ENCODE data around the gene FAM107A.

Gene FAM107A

GRCh38 chr3:58564456-58565160, 12.6 kb downstream of the FAM107A start:
- no peak overlapping the region for H3K27ac ChIP-seq (replicated peaks)
- no peak for DNase-seq (ENCODE audit: low read depth in 1 of 2, low spot score in 1 of 2)

DNA sequence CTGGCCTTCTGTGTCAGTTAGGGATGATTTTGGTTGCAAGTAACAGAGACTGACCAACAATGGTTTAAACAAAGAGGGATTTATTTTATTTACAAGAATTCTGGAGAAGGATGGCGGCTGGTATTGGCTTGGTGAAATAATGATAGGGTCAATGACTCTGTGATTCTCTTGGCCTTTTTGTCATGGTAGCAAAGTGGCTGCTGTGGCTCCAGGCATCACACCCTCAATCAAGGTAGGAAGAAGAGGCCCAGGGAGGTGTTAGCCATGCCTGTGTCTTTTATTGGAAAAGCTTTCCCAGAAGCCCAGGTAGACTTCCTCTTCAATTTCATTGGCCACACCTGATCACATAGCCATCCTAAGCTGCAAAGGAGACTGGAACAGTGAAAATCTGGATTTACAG, 13.1 kb downstream of the FAM107A start:
- H3K4me3 ChIP-seq (replicated peaks; ENCODE audit: insufficient read depth, low read length), result no peak overlapping the region
- TF ChIP-seq, protein P1, sequence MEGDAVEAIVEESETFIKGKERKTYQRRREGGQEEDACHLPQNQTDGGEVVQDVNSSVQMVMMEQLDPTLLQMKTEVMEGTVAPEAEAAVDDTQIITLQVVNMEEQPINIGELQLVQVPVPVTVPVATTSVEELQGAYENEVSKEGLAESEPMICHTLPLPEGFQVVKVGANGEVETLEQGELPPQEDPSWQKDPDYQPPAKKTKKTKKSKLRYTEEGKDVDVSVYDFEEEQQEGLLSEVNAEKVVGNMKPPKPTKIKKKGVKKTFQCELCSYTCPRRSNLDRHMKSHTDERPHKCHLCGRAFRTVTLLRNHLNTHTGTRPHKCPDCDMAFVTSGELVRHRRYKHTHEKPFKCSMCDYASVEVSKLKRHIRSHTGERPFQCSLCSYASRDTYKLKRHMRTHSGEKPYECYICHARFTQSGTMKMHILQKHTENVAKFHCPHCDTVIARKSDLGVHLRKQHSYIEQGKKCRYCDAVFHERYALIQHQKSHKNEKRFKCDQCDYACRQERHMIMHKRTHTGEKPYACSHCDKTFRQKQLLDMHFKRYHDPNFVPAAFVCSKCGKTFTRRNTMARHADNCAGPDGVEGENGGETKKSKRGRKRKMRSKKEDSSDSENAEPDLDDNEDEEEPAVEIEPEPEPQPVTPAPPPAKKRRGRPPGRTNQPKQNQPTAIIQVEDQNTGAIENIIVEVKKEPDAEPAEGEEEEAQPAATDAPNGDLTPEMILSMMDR (IDR thresholded peaks at IDR 0.05; ENCODE audit: insufficient read depth, low read length), result no peak
- TF ChIP-seq SPI1 (IDR thresholded peaks at IDR 0.05; ENCODE audit: borderline replicate concordance, low read depth), result no peak
- no peak for TF ChIP-seq GABPA (IDR thresholded peaks at IDR 0.05; ENCODE audit: low read depth)
- TF ChIP-seq POLR2AphosphoS5 (IDR thresholded peaks at IDR 0.05; ENCODE audit: low read depth), result no peak
- no peak for TF ChIP-seq REST (IDR thresholded peaks at IDR 0.05; ENCODE audit: insufficient replicate concordance, low read depth)

More at GRCh38 chr3:58564456-58565160, 12.6 kb downstream of the FAM107A start:
- TF ChIP-seq POLR2AphosphoS5 (IDR thresholded peaks at IDR 0.05; ENCODE audit: low read depth) (no peak), SPI1 (IDR thresholded peaks at IDR 0.05; ENCODE audit: borderline replicate concordance, low read depth) (no peak), GABPA (IDR thresholded peaks at IDR 0.05; ENCODE audit: low read depth) (no peak), REST (IDR thresholded peaks at IDR 0.05; ENCODE audit: insufficient replicate concordance, low read depth) (no peak)
- TF ChIP-seq, protein P1 (IDR thresholded peaks at IDR 0.05; ENCODE audit: insufficient read depth, low read length), result no peak
- no peak overlapping the region for H3K4me3 ChIP-seq (replicated peaks; ENCODE audit: insufficient read depth, low read length)
- no peaks in the 10 kb centered on the region for H3K27me3 ChIP-seq (ENCODE audit: insufficient read depth, poor library complexity, severe bottlenecking)

DNA sequence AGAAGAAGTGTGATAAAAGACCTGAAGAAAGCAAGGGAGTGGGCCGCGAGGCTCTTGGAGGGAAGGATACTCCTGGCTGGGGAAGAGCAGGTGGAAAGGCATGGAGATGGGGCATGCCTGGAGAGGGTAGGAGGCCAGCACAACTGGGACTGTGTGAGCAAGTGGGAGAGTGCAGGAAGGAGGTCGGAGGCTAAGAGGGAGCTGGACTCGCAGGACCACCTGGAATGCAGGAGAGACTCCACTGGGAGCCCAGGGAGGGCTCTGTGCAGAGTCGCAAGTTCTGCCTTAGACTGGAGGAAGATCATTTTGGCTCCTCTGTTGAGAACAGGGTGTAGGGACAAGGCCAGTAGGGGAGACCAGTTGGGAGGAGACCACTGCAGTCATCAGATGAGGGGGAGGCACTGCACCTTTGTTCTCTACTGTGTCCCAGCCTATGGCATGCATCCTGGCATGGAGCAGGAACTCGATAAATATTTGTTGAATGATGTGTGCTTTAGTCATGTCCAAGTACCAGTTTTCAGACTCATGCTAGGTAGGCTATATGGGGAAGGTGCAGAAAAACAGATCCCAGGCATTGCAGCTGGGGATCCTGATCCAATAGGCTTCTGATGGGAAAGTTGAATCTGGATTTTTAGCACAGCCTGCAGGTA, 13.7 kb downstream of the FAM107A start:
- Histone ChIP-seq H3K4me3 (replicated peaks; ENCODE audit: insufficient read depth, low read length) (no peak overlapping the region), H3K27me3 (ENCODE audit: insufficient read depth, poor library complexity, severe bottlenecking) (no peaks in the 10 kb centered on the region), H3K27ac (replicated peaks) (no peak overlapping the region)
- no peak for DNase-seq (ENCODE audit: low read depth in 1 of 2, low spot score in 1 of 2)
- no peak for TF ChIP-seq GABPA (IDR thresholded peaks at IDR 0.05; ENCODE audit: low read depth)
- no peak for TF ChIP-seq POLR2AphosphoS5 (IDR thresholded peaks at IDR 0.05; ENCODE audit: low read depth)
- TF ChIP-seq, protein P1 (IDR thresholded peaks at IDR 0.05; ENCODE audit: insufficient read depth, low read length), result no peak
- TF ChIP-seq REST (IDR thresholded peaks at IDR 0.05; ENCODE audit: insufficient replicate concordance, low read depth), result no peak
- no peak for TF ChIP-seq SPI1 (IDR thresholded peaks at IDR 0.05; ENCODE audit: borderline replicate concordance, low read depth)

More for the DNA sequence above, 13.1 kb downstream of the FAM107A start:
- Histone ChIP-seq H3K27me3 (ENCODE audit: insufficient read depth, poor library complexity, severe bottlenecking) (no peaks in the 10 kb centered on the region), H3K27ac (replicated peaks) (no peak overlapping the region)
- DNase-seq (ENCODE audit: low read depth in 1 of 2, low spot score in 1 of 2), result no peak
